ENCODE data around the gene TMED9.
A peak's percentile ranks its signal among the peaks of the same experiment; 100 is the strongest.

TMED9 gene

GRCh38 chr5:177578316-177578715 is 13.7 kb upstream of the TMED9 start:
- H3K27ac ChIP-seq (ENCODE audit: low read length), result no peak overlapping the region
- H3K27me3 ChIP-seq (ENCODE audit: control insufficient read depth in 1 of 2, insufficient read depth in 2 of 2, low read length in 2 of 2), result peaks cover 0 to under 1% of the 10 kb centered on the region in 2 donors
- H3K4me1 ChIP-seq (ENCODE audit: control insufficient read depth, insufficient read depth, low read length), result no peaks in the 10 kb centered on the region
- H3K9me3 ChIP-seq (ENCODE audit: control insufficient read depth in 2 of 2, low read length in 2 of 2), result no peaks in the 10 kb centered on the region
- no peak overlapping the region for H3K9ac ChIP-seq (ENCODE audit: low read length in 2 of 2)
- H3K36me3 ChIP-seq (ENCODE audit: control insufficient read depth in 2 of 2, insufficient read depth in 2 of 2, low read length in 2 of 2), result no peaks in the 10 kb centered on the region
- H3K4me3 ChIP-seq (ENCODE audit: low read length in 2 of 2), result no peak overlapping the region

- Histone ChIP-seq H3K9ac (ENCODE audit: low read length in 2 of 2) (no peak overlapping the region), H3K4me3 (ENCODE audit: low read length in 2 of 2) (no peak overlapping the region), H3K9me3 (ENCODE audit: control insufficient read depth in 2 of 2, low read length in 2 of 2) (no peaks in the 10 kb centered on the region), H3K27me3 (ENCODE audit: control insufficient read depth in 1 of 2, insufficient read depth in 2 of 2, low read length in 2 of 2) (peaks cover 6 to 7% of the 10 kb centered on the region in 2 donors), H3K4me1 (ENCODE audit: control insufficient read depth, insufficient read depth, low read length) (peaks cover 11% of the 10 kb centered on the region), H3K27ac (ENCODE audit: low read length) (no peak overlapping the region), H3K36me3 (ENCODE audit: control insufficient read depth in 2 of 2, insufficient read depth in 2 of 2, low read length in 2 of 2) (peaks cover under 1 to 3% of the 10 kb centered on the region in 2 donors)
Measured at GRCh38 chr5:177588413-177588909, 3.5 kb upstream of the TMED9 start.

- Histone ChIP-seq H3K4me1 (ENCODE audit: control insufficient read depth, insufficient read depth, low read length) (peaks cover 14% of the 10 kb centered on the region), H3K27me3 (ENCODE audit: control insufficient read depth in 1 of 2, insufficient read depth in 2 of 2, low read length in 2 of 2) (peaks cover 2 to 7% of the 10 kb centered on the region in 2 donors), H3K4me3 (ENCODE audit: low read length in 2 of 2) (no peak overlapping the region), H3K27ac (ENCODE audit: low read length) (no peak overlapping the region), H3K9ac (ENCODE audit: low read length in 2 of 2) (no peak overlapping the region), H3K9me3 (ENCODE audit: control insufficient read depth in 2 of 2, low read length in 2 of 2) (no peaks in the 10 kb centered on the region), H3K36me3 (ENCODE audit: control insufficient read depth in 2 of 2, insufficient read depth in 2 of 2, low read length in 2 of 2) (peaks cover 18% of the 10 kb centered on the region in 2 donors)
Measured at GRCh38 chr5:177590406-177590805, 1.6 kb upstream of the TMED9 start.

GRCh38 chr5:177591690-177592009 is 353 bp upstream of the TMED9 start:
- Histone ChIP-seq H3K9ac (ENCODE audit: low read length in 2 of 2) (peak overlapping the region; percentile 42 to 93), H3K27ac (ENCODE audit: low read length) (peak overlapping the region; percentile 58)

GRCh38 chr5:177592905-177593304 is 902 bp downstream of the TMED9 start:
- Histone ChIP-seq H3K9ac (ENCODE audit: low read length in 2 of 2) (peak overlapping the region; percentile 80 to 93), H3K27me3 (ENCODE audit: control insufficient read depth in 1 of 2, insufficient read depth in 2 of 2, low read length in 2 of 2) (peaks cover 2 to 7% of the 10 kb centered on the region in 2 donors), H3K4me3 (ENCODE audit: low read length in 2 of 2) (peak overlapping the region; percentile 93 to 97), H3K4me1 (ENCODE audit: control insufficient read depth, insufficient read depth, low read length) (peaks cover 14% of the 10 kb centered on the region), H3K9me3 (ENCODE audit: control insufficient read depth in 2 of 2, low read length in 2 of 2) (no peaks in the 10 kb centered on the region), H3K36me3 (ENCODE audit: control insufficient read depth in 2 of 2, insufficient read depth in 2 of 2, low read length in 2 of 2) (peaks cover 21 to 30% of the 10 kb centered on the region in 2 donors), H3K27ac (ENCODE audit: low read length) (no peak overlapping the region)

More at GRCh38 chr5:177591690-177592009, 353 bp upstream of the TMED9 start:
- Histone ChIP-seq H3K9me3 (ENCODE audit: control insufficient read depth in 2 of 2, low read length in 2 of 2) (no peaks in the 10 kb centered on the region), H3K4me1 (ENCODE audit: control insufficient read depth, insufficient read depth, low read length) (peaks cover 14% of the 10 kb centered on the region), H3K27me3 (ENCODE audit: control insufficient read depth in 1 of 2, insufficient read depth in 2 of 2, low read length in 2 of 2) (peaks cover 2 to 7% of the 10 kb centered on the region in 2 donors), H3K36me3 (ENCODE audit: control insufficient read depth in 2 of 2, insufficient read depth in 2 of 2, low read length in 2 of 2) (peaks cover 21 to 30% of the 10 kb centered on the region in 2 donors), H3K4me3 (ENCODE audit: low read length in 2 of 2) (peak overlapping the region; percentile 93 to 97)

GRCh38 chr5:177593511-177593910 is 1.5 kb downstream of the TMED9 start:
- no peak overlapping the region for H3K27ac ChIP-seq (ENCODE audit: low read length)
- H3K9me3 ChIP-seq (ENCODE audit: control insufficient read depth in 2 of 2, low read length in 2 of 2), result no peaks in the 10 kb centered on the region
- peak overlapping the region in 1 of 2 donors; percentile 14 for H3K9ac ChIP-seq (ENCODE audit: low read length in 2 of 2)
- peaks cover 21 to 30% of the 10 kb centered on the region in 2 donors for H3K36me3 ChIP-seq (ENCODE audit: control insufficient read depth in 2 of 2, insufficient read depth in 2 of 2, low read length in 2 of 2)
- peak overlapping the region in 1 of 2 donors; percentile 93 for H3K4me3 ChIP-seq (ENCODE audit: low read length in 2 of 2)
- peaks cover under 1 to 2% of the 10 kb centered on the region in 2 donors for H3K27me3 ChIP-seq (ENCODE audit: control insufficient read depth in 1 of 2, insufficient read depth in 2 of 2, low read length in 2 of 2)
- H3K4me1 ChIP-seq (ENCODE audit: control insufficient read depth, insufficient read depth, low read length), result peaks cover 14% of the 10 kb centered on the region

GRCh38 chr5:177594071-177594470 is 2.1 kb downstream of the TMED9 start:
- Histone ChIP-seq H3K4me3 (ENCODE audit: low read length in 2 of 2) (no peak overlapping the region), H3K27me3 (ENCODE audit: control insufficient read depth in 1 of 2, insufficient read depth in 2 of 2, low read length in 2 of 2) (peaks cover 0 to 2% of the 10 kb centered on the region in 2 donors)

GRCh38 chr5:177595026-177595585 is 3.1 kb downstream of the TMED9 start:
- Histone ChIP-seq H3K27me3 (ENCODE audit: control insufficient read depth in 1 of 2, insufficient read depth in 2 of 2, low read length in 2 of 2) (peaks cover 0 to 2% of the 10 kb centered on the region in 2 donors), H3K4me1 (ENCODE audit: control insufficient read depth, insufficient read depth, low read length) (peaks cover 14% of the 10 kb centered on the region), H3K4me3 (ENCODE audit: low read length in 2 of 2) (no peak overlapping the region), H3K9me3 (ENCODE audit: control insufficient read depth in 2 of 2, low read length in 2 of 2) (no peaks in the 10 kb centered on the region), H3K36me3 (ENCODE audit: control insufficient read depth in 2 of 2, insufficient read depth in 2 of 2, low read length in 2 of 2) (peaks cover 21 to 30% of the 10 kb centered on the region in 2 donors), H3K27ac (ENCODE audit: low read length) (no peak overlapping the region), H3K9ac (ENCODE audit: low read length in 2 of 2) (no peak overlapping the region)

More at GRCh38 chr5:177594071-177594470, 2.1 kb downstream of the TMED9 start:
- no peaks in the 10 kb centered on the region for H3K9me3 ChIP-seq (ENCODE audit: control insufficient read depth in 2 of 2, low read length in 2 of 2)
- H3K9ac ChIP-seq (ENCODE audit: low read length in 2 of 2), result no peak overlapping the region
- H3K36me3 ChIP-seq (ENCODE audit: control insufficient read depth in 2 of 2, insufficient read depth in 2 of 2, low read length in 2 of 2), result peaks cover 21 to 30% of the 10 kb centered on the region in 2 donors
- H3K27ac ChIP-seq (ENCODE audit: low read length), result no peak overlapping the region
- H3K4me1 ChIP-seq (ENCODE audit: control insufficient read depth, insufficient read depth, low read length), result peaks cover 14% of the 10 kb centered on the region

- Histone ChIP-seq H3K27me3 (ENCODE audit: control insufficient read depth in 1 of 2, insufficient read depth in 2 of 2, low read length in 2 of 2) (no peaks in the 10 kb centered on the region), H3K36me3 (ENCODE audit: control insufficient read depth in 2 of 2, insufficient read depth in 2 of 2, low read length in 2 of 2) (peaks cover 21 to 30% of the 10 kb centered on the region in 2 donors), H3K9ac (ENCODE audit: low read length in 2 of 2) (no peak overlapping the region), H3K9me3 (ENCODE audit: control insufficient read depth in 2 of 2, low read length in 2 of 2) (no peaks in the 10 kb centered on the region), H3K4me3 (ENCODE audit: low read length in 2 of 2) (no peak overlapping the region), H3K4me1 (ENCODE audit: control insufficient read depth, insufficient read depth, low read length) (peaks cover 23% of the 10 kb centered on the region), H3K27ac (ENCODE audit: low read length) (no peak overlapping the region)
Measured at GRCh38 chr5:177595991-177596774, 4.2 kb downstream of the TMED9 start.

GRCh38 chr5:177596775-177597238 is 4.8 kb downstream of the TMED9 start:
- Histone ChIP-seq H3K9ac (ENCODE audit: low read length in 2 of 2) (no peak overlapping the region), H3K27ac (ENCODE audit: low read length) (no peak overlapping the region), H3K4me1 (ENCODE audit: control insufficient read depth, insufficient read depth, low read length) (peaks cover 26% of the 10 kb centered on the region), H3K9me3 (ENCODE audit: control insufficient read depth in 2 of 2, low read length in 2 of 2) (no peaks in the 10 kb centered on the region), H3K36me3 (ENCODE audit: control insufficient read depth in 2 of 2, insufficient read depth in 2 of 2, low read length in 2 of 2) (peaks cover 21 to 30% of the 10 kb centered on the region in 2 donors), H3K4me3 (ENCODE audit: low read length in 2 of 2) (no peak overlapping the region), H3K27me3 (ENCODE audit: control insufficient read depth in 1 of 2, insufficient read depth in 2 of 2, low read length in 2 of 2) (no peaks in the 10 kb centered on the region)

All from stomach smooth muscle (tissue), 2 donors.